ENCODE data around the gene ATG10.
"Not testable (repeated sequence)": the region's sequence is repeated elsewhere in the genome, so short reads cannot be mapped to it uniquely, and the experiment has no call there.

ATG10 gene

DNA sequence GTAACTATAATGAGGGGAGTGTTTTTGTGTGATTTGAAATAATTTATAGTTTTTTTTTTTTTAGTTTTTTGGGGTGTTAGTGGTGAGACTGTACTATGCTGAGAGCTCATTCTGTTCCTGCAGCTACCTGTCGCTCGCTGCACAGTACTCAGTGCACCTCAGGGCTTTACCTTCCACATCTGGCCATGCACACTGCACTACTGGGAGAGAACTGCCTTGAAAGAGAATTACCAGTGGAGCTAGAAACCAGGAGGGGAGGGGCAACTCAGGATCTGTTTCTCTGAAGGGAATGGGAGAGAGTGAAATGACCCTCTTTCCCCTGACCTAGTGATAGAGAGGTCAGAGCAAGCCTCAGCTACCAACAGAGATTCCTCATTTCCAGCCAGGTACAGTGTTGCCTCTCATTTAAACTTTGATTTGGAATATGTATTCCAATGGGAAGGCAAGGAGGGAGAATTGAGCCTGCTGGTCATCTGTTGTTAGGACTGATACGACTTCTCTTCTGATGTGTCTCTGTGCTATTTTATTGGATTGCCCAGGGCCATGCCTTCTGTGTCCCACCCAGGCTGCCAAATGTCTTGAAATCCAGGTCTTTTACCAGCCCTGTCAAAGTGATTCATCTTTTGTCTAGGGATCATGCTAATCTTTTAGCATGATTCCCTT lies 8.9 kb downstream of the ATG10 start:
- DNase-seq = no peak

DNA sequence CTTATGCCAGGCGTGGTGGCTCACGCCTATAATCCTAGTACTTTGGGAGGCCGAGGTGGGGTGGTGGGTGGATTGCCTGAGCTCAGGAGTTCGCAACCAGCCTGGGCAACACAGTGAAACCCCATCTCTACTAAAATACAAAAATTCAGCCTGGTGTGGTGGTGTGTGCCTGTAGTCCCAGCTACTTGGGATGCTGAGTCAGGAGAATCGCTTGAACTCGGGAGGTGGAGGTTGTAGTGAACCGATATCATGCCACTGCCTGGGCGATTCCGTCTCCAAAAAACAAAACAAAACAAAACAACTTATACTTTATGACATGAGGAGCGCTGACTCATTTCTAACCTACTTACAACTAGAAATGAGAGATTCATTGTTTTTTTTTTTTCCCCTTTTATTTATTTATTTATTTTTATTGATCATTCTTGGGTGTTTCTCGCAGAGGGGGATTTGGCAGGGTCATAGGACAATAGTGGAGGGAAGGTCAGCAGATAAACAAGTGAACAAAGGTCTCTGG lies 10.4 kb downstream of the ATG10 start:
- DNase-seq = not testable (repeated sequence)

DNA sequence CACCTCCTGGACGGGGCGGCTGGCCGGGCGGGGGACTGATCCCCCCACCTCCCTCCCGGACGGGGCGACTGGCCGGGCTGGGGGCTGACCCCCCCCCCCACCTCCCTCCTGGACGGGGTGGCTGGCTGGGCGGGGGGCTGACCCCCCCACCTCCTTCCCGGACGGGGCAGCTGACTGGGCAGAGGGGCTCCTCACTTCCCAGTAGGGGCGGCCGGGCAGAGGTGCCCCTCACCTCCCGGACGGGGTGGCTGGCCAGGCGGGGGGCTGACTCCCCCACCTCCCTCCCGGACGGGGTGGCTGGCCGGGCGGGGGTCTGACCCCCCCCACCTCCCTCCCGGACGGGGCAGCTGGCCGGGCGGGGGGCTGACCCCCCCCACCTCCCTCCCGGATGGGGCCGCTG lies 11.3 kb downstream of the ATG10 start:
- not testable (repeated sequence) for DNase-seq

DNA sequence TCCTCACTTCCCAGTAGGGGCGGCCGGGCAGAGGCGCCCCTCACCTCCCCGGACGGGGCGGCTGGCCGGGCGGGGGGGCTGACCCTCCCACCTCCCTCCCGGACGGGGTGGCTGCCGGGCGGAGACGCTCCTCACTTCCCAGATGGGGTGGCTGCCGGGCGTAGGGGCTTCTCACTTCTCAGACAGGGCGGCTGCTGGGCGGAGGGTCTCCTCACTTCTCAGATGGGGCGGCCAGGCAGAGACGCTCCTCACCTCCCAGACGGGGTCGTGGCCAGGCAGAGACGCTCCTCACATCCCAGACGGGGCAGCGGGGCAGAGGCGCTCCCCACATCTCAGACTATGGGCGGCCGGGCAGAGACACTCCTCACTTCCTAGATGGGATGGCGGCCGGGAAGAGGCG lies 11.7 kb downstream of the ATG10 start:
- not testable (repeated sequence) for DNase-seq

DNA sequence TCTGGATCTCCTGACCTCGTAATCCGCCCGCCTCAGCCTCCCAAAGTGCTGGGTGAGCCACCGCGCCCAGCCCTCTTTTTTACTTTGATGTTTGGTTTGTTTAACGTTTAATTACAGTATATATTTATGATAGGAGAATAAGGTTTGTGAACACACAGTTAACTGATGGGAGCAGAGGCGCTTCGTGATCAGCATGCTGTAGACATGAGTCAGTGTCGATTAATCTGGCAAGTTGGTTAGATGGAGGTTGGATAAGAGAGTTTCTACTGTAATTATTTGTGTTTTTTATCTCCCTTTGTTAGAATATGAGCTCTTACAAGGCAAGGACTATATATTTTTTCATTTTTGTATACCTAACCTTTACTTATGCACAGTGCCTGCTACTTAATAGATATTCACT lies 14.3 kb downstream of the ATG10 start:
- DNase-seq = no peak

DNA sequence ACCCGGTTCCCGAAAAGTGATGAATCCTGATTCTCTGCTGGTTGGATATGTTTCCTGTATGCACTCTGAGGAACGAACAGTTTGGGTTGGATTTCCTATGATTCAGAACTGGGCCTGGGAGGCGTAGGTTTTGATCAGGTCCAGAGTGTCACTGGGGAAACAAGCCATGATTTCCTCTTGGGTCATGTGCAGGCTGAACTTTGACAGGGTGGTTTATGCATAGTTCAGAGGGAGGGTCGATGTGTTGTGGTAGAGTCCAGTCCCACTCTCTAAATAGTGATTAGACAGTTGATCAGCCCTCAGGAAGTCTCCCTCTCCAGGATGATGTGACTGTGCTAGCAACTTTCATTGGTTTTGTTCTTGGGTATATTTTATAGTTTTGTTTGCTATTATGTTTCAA lies 17.4 kb downstream of the ATG10 start:
- DNase-seq = no peak

DNA sequence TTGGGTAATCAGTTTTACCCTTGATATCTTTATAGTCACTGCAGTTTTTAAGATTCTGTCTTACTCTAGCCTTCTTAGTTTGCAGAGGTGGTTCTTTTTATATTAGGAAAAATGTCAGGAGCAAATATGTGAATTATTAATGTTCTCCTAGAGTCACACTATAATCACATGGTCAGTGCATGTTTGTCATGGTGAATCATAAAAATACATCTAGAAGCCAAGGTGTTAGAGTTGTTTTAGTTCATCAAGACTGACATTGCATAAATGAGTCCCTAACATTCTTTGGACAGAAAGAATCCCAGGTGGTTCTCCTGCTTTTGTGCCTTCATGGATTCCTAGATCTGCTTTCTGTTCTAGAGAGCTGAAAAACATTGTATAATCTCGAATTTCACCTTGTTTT lies 22.9 kb downstream of the ATG10 start:
- DNase-seq = no peak

DNA sequence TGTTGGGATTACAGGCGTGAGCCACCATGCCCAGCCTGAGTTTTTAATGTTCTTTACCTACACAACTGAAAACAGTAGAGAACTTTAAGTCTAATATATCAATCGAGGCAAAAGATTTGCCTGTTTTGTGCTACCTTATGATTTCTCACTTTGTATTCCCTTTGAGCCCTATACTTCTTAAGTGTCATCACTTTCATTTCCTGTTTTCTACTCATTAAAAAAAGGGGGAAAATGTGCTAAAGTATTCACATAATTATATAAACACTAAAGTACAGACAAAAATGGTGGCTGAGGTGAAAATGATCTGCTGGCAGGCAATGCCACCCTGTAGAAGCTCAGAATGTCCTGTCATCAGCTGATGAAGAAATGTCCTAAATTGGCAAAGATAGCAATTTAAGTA lies 23.6 kb downstream of the ATG10 start:
- DNase-seq = no peak

DNA sequence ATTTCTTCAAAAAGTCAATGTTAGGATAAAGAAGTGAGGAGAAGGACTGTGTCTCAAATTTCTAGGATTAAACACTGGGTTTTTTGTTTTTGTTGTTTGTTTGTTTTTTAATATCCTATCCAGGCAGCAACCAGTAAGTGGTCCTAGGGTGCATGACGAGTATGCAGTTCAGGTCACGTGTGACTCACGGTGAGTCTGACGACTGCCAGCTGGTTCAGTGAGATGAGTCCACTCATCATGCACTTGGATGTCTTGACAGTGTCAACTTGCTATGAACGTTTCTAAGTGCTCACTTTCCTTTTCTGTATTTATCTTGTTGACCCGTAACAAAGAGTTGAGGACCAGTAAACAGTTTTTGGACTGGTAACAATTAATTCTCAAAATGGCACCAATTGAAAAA lies 32.7 kb downstream of the ATG10 start:
- DNase-seq = no peak

DNA sequence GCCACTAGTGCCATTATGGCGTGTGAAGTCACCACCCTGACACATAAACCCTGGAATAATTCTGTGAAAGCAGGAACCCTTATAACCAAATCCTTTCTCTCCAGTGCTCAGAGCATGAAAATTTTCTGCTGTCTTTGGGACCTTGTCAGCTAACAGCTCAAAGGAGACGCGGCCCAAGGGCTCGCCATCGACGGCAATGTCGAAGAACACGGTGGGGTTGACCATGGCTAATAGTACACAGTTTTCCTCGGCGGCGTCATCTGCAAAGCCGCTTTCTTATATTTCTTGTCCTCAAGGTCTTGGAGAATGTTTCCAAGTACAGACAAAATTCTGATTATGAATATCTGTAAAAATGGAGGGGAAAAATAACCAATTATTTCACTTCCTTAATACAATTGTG lies 38.0 kb downstream of the ATG10 start:
- not testable (repeated sequence) for DNase-seq

DNA sequence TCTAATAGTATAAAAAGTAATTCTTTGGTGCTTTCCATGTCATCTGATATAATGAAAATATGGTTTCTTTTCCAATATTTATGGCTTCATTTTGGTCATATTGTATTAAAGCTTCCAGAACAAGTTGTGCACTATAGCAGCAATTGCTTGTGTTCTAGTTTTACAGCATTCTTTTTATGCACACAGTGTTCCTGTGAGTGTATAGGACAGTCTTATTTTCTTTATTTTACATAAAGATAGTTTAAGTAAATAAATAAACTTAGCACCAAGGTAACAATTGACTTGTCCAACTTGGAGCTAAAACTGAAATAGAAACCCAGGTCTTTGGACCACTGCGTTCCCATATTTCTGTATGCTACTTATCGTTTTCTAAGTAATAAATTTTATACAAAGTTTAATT lies 38.9 kb downstream of the ATG10 start:
- no peak for DNase-seq

DNA sequence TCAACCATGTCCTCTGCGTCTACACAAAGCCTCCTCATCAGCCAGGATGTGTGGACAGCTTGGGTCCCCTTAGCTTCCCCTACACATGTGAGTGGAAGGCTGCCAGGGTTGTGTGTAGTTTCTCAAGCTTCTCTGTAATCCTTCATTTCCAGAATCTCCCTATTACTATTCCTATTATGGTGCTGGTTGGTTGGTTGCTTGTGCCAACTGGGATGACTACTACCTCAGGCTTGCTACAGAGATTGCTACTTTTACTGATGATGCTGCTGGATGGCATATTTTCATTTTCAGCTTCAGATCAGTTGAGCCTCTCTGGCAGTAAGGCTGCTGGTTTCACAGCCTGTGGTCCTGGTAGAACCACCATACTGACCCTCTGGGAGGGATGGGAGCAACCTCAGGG lies 39.9 kb downstream of the ATG10 start:
- DNase-seq = no peak

DNA sequence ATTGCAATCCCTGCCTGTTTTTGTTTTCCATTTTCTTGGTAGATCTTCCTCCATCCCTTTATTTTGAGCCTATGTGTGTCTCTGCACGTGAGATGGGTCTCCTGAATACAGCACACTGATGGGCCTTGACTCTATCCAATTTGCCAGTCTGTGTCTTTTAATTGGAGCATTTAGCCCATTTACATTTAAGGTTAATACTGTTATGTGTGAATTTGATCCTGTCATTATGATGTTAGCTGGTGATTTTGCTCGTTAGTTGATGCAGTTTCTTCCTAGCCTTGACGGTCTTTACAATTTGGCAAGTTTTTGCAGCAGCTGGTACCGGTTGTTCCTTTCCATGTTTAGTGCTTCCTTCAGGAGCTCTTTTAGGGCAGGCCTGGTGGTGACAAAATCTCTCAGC lies 42.8 kb downstream of the ATG10 start:
- DNase-seq = not testable (repeated sequence)

DNA sequence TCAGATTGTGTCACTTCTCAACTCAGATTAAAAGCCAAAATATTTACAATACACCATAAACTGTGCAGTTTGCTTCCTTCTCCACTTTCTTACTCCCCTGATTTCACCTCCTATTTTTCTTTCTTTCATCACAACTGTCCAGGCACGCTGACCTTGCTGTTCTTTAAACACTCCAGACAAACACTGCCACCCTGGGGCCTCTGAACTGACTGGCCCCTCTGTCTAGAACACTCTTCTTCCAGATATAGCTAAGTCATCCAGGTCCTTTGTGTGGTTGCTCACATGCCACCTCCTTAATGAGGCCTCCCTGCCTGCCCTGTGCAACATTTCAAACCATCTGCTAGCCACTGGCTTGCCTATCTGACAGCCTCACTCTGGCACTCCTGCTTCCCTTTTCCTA lies 46.6 kb downstream of the ATG10 start:
- no peak for DNase-seq

DNA sequence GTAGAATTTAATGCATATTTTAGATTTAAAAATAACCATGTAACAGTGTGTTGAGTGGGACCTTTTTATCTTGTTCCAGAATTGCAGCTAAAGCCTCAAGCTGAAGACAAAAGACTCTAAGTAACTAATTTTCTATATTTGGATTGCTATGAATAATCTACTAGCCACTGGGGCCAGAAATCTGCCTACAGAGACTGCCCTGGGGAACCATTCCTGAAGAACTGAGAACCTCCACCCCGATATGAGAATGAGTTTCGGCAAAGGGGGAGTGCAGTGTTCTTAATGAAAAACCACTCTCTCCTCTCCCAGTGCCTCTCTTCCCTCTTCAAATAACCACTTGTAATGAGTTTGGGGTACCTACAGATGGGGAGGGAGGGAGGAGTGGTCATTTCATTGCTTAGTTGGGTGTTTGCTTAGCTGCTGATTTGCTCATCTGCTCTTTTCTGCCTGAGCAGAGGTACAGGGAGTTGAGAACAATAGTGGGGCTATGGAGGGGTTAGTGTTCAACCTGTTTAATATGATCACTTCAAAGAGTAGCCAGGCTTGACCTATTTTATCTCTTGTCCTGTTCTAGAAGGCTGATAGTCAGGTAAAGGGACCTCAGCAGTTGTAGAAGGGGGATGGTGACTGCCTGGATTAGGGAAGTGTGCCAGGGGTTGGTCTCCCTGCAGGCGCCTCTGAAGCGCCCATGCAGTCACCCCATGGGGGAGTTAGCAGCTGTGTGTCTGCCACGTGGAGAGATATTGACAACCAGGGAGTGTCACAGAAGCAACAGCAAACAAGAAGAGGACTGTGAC lies 47.7 kb downstream of the ATG10 start:
- DNase-seq = no peak

DNA sequence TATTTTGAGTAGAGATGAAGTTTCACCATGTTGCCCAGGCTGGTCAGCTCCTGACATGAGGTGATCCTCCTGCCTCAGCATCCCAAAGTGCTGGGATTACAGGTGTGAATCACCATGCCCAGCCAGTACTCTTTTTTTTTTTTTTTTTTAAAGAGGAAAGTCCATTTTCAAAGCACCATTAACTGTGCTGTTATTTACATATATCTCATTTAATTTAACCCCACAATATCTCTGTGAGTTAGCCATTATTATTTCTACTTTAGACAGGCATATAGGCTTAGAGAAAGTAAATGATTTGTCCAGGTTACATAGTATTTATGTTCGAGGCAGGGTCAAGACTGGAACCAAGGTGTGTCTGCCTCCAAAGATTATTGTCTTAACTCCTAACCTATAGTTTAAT lies 50.7 kb downstream of the ATG10 start:
- DNase-seq = no peak

DNA sequence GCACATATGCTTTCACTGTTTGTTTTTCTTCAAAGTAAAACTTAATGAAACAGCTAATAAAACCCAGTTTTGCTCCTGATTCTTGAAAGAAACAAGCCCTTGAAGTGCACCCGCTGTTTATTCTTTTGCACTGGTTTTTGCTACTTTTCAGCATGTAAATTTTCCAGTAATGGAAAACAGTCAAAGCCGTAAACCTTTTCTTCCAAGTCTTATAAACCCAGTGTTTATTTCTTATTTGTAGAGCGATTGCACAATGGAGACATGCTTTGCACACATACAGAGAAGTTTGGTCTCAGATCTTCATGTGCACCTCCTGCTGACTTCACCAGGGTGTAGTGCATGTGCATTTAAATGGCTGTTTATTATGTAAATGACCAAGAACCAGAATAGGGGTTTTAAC lies 51.8 kb downstream of the ATG10 start:
- no peak for DNase-seq

DNA sequence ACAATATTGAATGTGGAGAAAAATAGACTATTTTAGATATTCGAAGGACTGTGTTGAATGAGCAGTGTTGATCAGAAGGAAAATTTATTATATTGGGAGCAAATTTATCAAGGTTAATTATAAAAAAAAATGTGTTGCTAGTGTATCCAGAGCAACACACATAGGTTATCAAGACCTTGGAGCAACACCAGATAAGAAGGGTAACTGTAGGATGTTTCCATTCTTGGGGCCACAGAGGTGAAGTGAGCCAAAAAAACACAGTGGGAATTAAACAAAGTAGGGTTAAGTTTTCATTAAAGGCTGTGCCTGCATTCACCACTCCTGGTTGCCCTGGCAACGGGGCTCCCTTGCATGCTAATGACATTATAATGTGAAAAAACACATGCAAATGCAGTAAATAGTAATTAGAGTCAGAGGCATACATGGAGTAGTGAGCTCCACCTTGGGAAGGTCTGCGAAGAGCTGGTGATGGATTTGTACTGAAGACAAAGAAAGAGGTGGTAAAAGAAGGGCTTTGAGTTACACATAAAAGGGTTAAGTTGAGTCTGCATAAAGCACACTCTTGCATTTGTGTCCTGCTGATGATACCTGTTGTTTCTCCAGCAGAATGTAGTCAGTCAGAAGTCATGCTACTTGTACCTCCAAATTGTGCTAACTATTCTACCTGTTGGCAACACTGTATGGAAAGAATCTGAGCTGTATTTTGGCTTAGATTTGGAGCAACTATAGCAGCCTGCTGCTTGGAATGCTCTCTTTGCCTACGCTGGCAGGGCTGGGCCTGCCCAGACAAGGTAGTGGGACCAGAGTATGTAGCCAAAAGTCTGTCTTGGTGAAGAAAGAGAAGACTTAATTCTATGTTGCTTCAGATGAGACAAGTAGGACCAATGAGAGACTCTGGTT lies 59.6 kb downstream of the ATG10 start:
- no peak for DNase-seq

DNA sequence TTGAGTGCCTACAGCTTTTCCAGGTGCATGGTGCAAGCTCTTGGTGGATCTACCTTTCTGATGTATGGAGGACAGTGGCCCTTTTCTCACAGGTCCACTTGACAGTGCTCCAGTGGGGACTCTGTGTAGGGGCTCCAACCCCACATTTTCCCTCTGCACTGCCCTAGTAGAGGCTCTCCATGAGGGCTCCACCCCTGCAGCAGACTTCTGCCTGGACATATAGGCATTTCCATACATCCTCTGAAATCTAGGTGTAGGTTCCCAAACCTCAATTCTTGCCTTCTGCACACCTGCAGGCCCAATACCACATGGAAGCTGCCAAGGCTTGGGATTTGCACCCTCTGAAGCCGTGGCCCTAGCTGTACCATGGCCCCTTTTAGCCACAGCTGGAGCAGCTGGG lies 71.1 kb downstream of the ATG10 start:
- not testable (repeated sequence) for DNase-seq

DNA sequence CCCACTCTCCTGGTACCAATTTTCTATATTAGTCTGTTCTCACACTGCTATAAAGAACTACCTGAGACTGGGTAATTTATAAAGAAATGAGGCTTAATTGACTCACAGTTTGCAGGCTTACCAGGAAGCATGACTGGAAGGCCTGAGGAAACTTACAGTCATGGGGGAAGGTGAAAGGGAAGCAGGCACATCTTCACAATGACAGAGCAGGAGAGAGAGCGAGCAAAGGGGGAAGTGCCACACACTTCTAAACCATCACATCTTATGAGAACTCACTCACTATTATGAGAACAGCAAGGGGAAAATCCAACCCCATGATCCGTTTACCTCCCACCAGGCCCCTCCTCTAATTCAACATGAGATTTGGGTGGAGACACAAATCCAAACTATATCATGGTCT lies 72.2 kb downstream of the ATG10 start:
- DNase-seq = no peak

DNA sequence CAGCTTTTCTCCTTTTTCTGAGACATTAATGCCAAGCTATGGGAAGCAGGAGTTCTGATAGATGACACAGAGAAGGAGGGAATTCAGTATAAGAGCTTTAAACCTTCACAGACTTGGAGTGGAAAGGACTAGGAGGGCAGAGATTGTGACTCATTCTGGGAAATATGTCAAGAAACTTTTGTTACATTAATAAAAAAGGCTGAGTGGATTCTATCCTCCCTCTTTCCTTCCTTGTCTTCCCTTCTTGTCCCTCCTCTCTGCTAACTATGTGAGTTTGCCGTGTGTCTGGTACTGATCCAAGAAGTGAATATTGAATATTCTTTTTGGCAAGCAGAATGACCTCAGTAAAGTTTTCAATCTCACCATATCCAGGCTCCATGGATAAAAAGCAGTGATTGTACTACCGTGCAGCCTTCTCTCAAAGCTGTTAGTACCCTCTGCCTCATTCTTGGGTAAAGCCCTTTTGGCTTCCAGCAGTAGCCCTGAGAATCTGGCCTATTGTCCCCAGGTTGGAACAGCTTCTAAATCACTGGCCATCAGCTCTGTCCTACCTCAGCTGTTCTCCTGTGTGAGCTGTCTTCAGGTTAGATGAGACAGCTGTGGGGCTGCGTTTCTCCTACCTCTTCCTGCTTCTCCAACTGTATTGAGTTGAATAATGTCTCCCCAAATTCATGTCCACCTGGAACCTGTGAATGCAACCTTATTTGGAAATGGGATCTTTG lies 73.9 kb downstream of the ATG10 start:
- no peak for DNase-seq

DNA sequence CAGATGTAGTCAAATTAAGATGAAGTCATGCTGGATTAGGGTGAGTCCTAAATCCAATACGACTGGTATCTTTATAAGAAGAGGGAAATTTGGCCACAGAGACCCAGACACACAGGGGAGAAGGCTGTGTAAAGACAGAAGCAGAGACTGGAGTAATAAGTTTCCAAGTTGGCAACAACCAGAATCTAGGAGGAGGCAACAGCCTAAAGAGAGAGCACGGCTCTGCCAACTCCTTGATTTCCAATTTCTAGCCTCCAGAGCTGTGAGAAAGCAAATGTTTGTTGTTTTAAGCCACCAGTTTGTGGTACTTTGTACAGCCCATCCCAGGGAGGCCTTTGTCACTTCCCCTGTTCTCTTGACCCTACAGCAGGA lies 74.4 kb downstream of the ATG10 start:
- no peak for DNase-seq
